ENCODE data around the gene SHISA2. TPM values are rescaled to one million over a fixed set of nuclear protein-coding genes. Genes with fewer than 3 reads are reported as not detected.
A peak's percentile ranks its signal among the peaks of the same experiment; 100 is the strongest.
"Not testable (repeated sequence)": the region's sequence is repeated elsewhere in the genome, so short reads cannot be mapped to it uniquely, and the experiment has no call there.

Gene SHISA2
- total RNA-seq, 4 donors from 2014 or later: not detected

DNA sequence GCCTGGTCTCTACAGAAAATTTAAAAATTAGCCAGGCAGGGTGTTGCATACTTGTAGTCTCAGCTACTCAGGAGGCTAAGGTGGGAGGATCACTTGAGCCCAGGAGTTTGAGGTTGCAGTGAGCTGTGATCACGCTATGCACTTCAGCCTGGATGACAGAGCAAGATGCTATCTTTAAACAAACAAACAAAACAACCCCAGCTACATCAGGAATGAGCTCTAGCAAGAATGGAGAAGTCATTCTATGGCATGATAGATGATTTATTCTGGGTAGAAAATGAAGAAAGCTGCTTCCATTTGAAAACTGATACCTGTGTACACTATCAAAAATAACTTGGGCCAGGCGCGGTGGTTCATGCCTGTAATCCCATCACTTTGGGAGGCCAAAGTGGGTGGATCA lies 15.8 kb upstream of the SHISA2 start:
- Histone ChIP-seq H3K4me3 (no peak overlapping the region), H3K27ac (no peak overlapping the region), H3K36me3 (no peaks in the 10 kb centered on the region), H3K4me1 (no peaks in the 10 kb centered on the region), H3K27me3 (peaks cover 12% of the 10 kb centered on the region), H3K9me3 (no peaks in the 10 kb centered on the region)
- DNase-seq: no peak
- TF ChIP-seq, protein P1, sequence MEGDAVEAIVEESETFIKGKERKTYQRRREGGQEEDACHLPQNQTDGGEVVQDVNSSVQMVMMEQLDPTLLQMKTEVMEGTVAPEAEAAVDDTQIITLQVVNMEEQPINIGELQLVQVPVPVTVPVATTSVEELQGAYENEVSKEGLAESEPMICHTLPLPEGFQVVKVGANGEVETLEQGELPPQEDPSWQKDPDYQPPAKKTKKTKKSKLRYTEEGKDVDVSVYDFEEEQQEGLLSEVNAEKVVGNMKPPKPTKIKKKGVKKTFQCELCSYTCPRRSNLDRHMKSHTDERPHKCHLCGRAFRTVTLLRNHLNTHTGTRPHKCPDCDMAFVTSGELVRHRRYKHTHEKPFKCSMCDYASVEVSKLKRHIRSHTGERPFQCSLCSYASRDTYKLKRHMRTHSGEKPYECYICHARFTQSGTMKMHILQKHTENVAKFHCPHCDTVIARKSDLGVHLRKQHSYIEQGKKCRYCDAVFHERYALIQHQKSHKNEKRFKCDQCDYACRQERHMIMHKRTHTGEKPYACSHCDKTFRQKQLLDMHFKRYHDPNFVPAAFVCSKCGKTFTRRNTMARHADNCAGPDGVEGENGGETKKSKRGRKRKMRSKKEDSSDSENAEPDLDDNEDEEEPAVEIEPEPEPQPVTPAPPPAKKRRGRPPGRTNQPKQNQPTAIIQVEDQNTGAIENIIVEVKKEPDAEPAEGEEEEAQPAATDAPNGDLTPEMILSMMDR (IDR thresholded peaks at IDR 0.05): no peak
- TF ChIP-seq EP300 (IDR thresholded peaks at IDR 0.05; ENCODE audit: low read depth) (no peak), POLR2A (IDR thresholded peaks at IDR 0.05) (no peak), POLR2AphosphoS5 (IDR thresholded peaks at IDR 0.05) (no peak)
- 56 to 86% methylated on average over 1 to 3 of the region's 3 CpGs for WGBS, 2 donors (ENCODE audit: low coverage in 1 of 2)
- in situ Hi-C loops (cut with MboI; ENCODE audit: low pct_ligation_motif_present in 1 of 4, low pct_unique_long_range_greater_than_20kb in 1 of 4, low sequenced_read_pairs in 3 of 4) (loop anchor here in 2 of 4 donors (10.0 kb wide), 2 partner anchors 233 to 493 kb away; no protein-coding TSS in a partner anchor), intact Hi-C loops (cut with DNase I; ENCODE audit: low total_unique reads) (no loop called here)

DNA sequence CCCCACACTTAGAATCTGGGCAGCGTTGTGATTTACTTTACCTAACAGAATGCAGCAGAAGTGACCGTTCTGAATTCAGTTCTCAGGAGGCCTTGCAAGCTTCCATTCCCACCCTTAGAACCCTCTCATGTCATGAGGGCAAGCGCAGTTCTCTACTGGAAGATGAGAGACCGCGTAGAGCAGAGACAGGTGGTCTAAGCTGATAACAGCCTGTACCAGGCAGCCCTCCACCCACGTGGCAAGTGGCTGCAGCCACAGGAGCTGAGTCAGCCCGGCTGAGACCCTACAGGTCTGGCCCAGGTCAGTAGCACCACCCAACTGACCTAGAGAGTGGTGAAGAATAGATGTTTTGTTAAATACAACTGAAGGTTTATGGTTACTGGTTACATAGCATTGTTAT lies 14.7 kb upstream of the SHISA2 start:
- H3K27me3 ChIP-seq; H3K36me3 ChIP-seq; H3K27ac ChIP-seq; H3K4me3 ChIP-seq; intact Hi-C loops (cut with DNase I; ENCODE audit: low total_unique reads); DNase-seq; H3K4me1 ChIP-seq; H3K9me3 ChIP-seq: not testable (repeated sequence)
- 79% methylated on average over 7 of the region's 7 CpGs; no CpG with 5 or more reads in 1 of the 2 donors for WGBS, 2 donors (ENCODE audit: low coverage in 1 of 2)
- in situ Hi-C loops (cut with MboI; ENCODE audit: low pct_ligation_motif_present in 1 of 4, low pct_unique_long_range_greater_than_20kb in 1 of 4, low sequenced_read_pairs in 3 of 4): loop anchor here in 2 of 4 donors (10.0 kb wide), 2 partner anchors 232 to 492 kb away; no protein-coding TSS in a partner anchor

DNA sequence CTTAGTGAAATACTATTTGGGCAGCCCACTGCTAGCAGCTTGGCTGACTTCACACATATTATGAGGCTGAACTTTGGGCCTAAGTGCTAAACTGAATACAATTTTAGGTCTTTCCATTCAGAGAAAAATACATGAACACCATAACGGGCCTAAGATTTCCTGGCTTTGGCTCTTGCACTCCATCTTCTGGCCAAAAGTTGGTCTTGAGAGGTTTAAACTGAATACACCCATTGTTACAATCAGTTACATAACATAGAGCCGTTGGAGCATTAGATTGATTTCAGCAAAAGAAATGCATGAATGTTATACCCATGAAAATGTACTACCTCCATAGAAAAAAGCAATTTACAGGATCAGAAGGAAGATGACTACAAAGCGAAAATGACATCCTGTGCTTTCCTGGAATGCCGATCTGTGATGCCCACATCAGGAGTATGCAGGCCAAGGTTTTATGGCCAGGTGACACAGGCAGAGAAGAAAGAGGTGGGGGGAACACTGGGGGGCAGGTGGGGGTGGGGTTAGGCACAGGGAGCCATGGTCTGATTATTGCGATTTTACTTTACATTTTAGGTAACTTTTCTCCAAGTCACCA lies 11.1 kb upstream of the SHISA2 start:
- Histone ChIP-seq H3K4me3 (no peak overlapping the region), H3K36me3 (no peaks in the 10 kb centered on the region), H3K27ac (no peak overlapping the region), H3K27me3 (no peaks in the 10 kb centered on the region), H3K4me1 (no peaks in the 10 kb centered on the region), H3K9me3 (no peaks in the 10 kb centered on the region)
- intact Hi-C loops (cut with DNase I; ENCODE audit: low total_unique reads) (loop anchor here (5.0 kb wide), 1 partner anchor 481 kb away; no protein-coding TSS in a partner anchor), in situ Hi-C loops (cut with MboI; ENCODE audit: low pct_ligation_motif_present in 1 of 4, low pct_unique_long_range_greater_than_20kb in 1 of 4, low sequenced_read_pairs in 3 of 4) (loop anchor here (5.0 to 10.0 kb wide), 4 partner anchors 228 to 491 kb away; no protein-coding TSS in a partner anchor)
- 18 to 42% methylated on average over 3 to 5 of the region's 5 CpGs for WGBS, 2 donors (ENCODE audit: low coverage in 1 of 2)
- TF ChIP-seq, protein P1 (IDR thresholded peaks at IDR 0.05): peak; percentile 51 to 57 (median 55)
- no peak for TF ChIP-seq POLR2A (IDR thresholded peaks at IDR 0.05)
- TF ChIP-seq EP300 (IDR thresholded peaks at IDR 0.05; ENCODE audit: low read depth): no peak
- TF ChIP-seq POLR2AphosphoS5 (IDR thresholded peaks at IDR 0.05): no peak
- DNase-seq: peak; percentile 15

DNA sequence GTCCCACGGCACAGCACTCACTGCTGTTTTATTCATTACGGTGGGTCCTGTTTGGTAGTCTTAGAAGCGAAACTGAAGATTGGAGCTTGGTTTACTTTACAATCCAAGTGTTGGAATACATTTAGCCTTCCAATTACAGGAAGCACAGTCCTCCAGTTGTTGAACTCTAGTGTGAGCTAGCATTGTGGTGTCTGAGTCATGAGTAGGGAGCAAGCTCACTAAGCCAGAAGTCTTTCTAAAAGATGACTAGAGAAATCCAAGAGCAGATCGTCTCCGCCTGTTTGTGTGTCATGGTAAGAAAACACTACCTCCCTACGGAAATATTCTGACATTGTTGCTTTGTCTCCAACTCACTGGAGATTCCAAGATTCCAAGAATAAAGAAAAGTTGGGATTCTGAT lies 10.1 kb upstream of the SHISA2 start:
- no peaks in the 10 kb centered on the region for H3K9me3 ChIP-seq
- DNase-seq: no peak
- no peak overlapping the region for H3K4me3 ChIP-seq
- H3K36me3 ChIP-seq: no peaks in the 10 kb centered on the region
- in situ Hi-C loops (cut with MboI; ENCODE audit: low pct_ligation_motif_present in 1 of 4, low pct_unique_long_range_greater_than_20kb in 1 of 4, low sequenced_read_pairs in 3 of 4): loop anchor here (5.0 to 10.0 kb wide), 4 partner anchors 227 to 490 kb away; no protein-coding TSS in a partner anchor
- 78 to 79% methylated on average over 6 of the region's 6 CpGs for WGBS, 2 donors (ENCODE audit: low coverage in 1 of 2)
- intact Hi-C loops (cut with DNase I; ENCODE audit: low total_unique reads): loop anchor here (5.0 kb wide), 1 partner anchor 480 kb away; no protein-coding TSS in a partner anchor
- TF ChIP-seq POLR2A (IDR thresholded peaks at IDR 0.05) (no peak), EP300 (IDR thresholded peaks at IDR 0.05; ENCODE audit: low read depth) (no peak), POLR2AphosphoS5 (IDR thresholded peaks at IDR 0.05) (no peak)
- TF ChIP-seq, protein P1 (IDR thresholded peaks at IDR 0.05): no peak
- no peak overlapping the region for H3K27ac ChIP-seq
- no peaks in the 10 kb centered on the region for H3K4me1 ChIP-seq
- peaks cover 5% of the 10 kb centered on the region for H3K27me3 ChIP-seq

Data from transverse colon (tissue), 4 donors.